ENCODE measurements around the gene POR. TPM values are rescaled to one million over a fixed set of nuclear protein-coding genes. Genes with fewer than 3 reads are reported as not detected.
"Not testable (repeated sequence)": the region's sequence is repeated elsewhere in the genome, so short reads cannot be mapped to it uniquely, and the experiment has no call there.

POR gene
- polyA plus RNA-seq, 4 donors, result 80.5 to 461 (median 262) TPM

DNA sequence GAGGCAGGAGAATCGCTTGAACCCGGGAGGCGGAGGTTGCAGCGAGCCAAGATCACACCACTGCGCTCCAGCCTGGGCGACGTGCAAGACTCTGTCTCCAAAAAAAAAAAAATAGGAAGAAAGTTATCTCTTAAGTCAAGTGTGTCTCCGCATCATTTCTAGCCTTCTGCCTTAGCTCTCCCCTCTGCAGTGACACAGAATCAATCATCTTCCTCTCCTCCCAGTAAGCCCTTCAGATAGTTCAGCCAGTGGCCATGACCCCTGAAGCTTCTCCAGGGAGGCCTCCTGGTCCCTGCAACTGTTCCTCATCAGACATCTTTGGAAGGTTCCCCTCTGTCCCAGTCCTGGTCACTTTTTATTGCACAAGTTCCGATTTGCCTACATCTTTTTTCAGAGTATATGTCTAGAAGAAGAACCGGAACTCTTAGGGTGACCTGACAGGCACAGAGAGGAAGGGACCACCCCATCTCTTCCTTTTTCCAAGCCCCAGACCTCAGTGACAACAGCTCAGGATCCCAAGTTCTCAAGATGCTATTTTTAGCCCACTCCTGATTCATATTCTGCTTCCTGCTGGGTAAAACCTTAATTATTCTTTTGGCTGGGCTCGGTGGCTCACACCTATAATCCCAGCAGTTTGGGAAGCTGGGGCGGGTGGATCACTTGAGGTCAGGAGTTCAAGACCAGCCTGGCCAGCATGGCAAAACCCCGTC lies 42.7 kb upstream of the POR start:
- FAIRE-seq (no peak), DNase-seq (no peak)
- Histone ChIP-seq H3K36me3 (ENCODE audit: control insufficient read depth in 3 of 3, insufficient read depth in 2 of 3, low read depth in 1 of 3, low read length in 3 of 3) (no peaks in the 10 kb centered on the region), H3K27me3 (ENCODE audit: control insufficient read depth in 3 of 3, insufficient read depth in 3 of 3, low read length in 3 of 3) (no peaks in the 10 kb centered on the region), H3K4me3 (ENCODE audit: low read depth in 1 of 3, low read length in 3 of 3) (no peak overlapping the region), H3K27ac (ENCODE audit: low read depth in 1 of 3, low read length in 2 of 3) (peak overlapping the region in 1 of 3 donors; percentile 41), H3K4me1 (ENCODE audit: control insufficient read depth in 3 of 3, insufficient read depth in 2 of 3, low read depth in 1 of 3, low read length in 2 of 3) (no peaks in the 10 kb centered on the region), H3K9me3 (ENCODE audit: control insufficient read depth in 2 of 2, insufficient read depth in 1 of 2, low read depth in 1 of 2, low read length in 1 of 2) (no peaks in the 10 kb centered on the region)
- 59 to 78% (median 71%) methylated on average over 13 of the region's 13 CpGs for WGBS, 3 donors

- not testable (repeated sequence) for H3K27ac ChIP-seq (ENCODE audit: low read depth in 1 of 3, low read length in 2 of 3); H3K4me1 ChIP-seq (ENCODE audit: control insufficient read depth in 3 of 3, insufficient read depth in 2 of 3, low read depth in 1 of 3, low read length in 2 of 3); H3K4me3 ChIP-seq (ENCODE audit: low read depth in 1 of 3, low read length in 3 of 3); DNase-seq; H3K9me3 ChIP-seq (ENCODE audit: control insufficient read depth in 2 of 2, insufficient read depth in 1 of 2, low read depth in 1 of 2, low read length in 1 of 2); H3K27me3 ChIP-seq (ENCODE audit: control insufficient read depth in 3 of 3, insufficient read depth in 3 of 3, low read length in 3 of 3); FAIRE-seq; H3K36me3 ChIP-seq (ENCODE audit: control insufficient read depth in 3 of 3, insufficient read depth in 2 of 3, low read depth in 1 of 3, low read length in 3 of 3)
- 83 to 87% (median 84%) methylated on average over 3 of the region's 3 CpGs for WGBS, 3 donors
Observed at GRCh38 chr7:75874180-75874579, 40.8 kb upstream of the POR start.

- 72 to 86% (median 77%) methylated on average over 21 of the region's 21 CpGs for WGBS, 3 donors
- no peak for FAIRE-seq
Observed at GRCh38 chr7:75875113-75876080, 39.6 kb upstream of the POR start.

DNA sequence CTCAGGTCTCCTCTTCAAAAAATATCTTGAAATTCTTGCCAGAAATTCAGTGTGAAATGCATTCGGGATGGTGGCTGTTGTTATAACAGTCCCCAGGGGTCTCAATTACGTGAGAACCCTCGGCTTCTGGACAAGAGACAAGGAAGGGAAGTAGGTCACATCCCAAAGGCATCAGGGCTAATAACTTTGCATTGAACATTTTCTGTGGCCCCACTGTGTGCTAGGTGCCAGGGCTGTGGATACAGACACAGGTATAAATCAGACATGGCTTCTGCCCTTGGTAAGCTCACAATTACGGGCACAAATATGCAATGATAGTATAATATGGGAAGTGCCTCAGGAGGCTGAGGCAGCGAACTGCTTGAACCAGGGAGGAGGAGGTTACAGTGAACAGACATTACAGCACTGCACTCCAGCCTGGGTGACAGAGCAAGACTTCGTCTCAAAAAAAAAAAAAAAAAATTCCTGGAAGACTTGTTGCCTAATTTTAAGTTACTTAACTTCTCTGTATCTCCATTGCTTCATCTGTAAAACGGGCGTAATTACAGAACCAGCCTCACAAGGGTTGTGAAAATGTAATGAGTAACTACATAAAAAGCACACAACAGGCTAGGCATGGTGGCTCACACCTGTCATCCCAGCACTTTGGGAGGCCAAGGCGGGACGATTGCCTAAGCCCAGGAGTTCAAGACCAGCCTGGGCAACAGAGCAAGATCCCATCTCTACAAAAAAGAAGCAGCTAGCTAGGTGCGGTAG lies 38.7 kb upstream of the POR start:
- no peak overlapping the region for H3K27ac ChIP-seq (ENCODE audit: low read depth in 1 of 3, low read length in 2 of 3)
- peaks cover 0 to 5% (median 0%) of the 10 kb centered on the region in 3 donors for H3K36me3 ChIP-seq (ENCODE audit: control insufficient read depth in 3 of 3, insufficient read depth in 2 of 3, low read depth in 1 of 3, low read length in 3 of 3)
- no peak overlapping the region for H3K4me3 ChIP-seq (ENCODE audit: low read depth in 1 of 3, low read length in 3 of 3)
- H3K9me3 ChIP-seq (ENCODE audit: control insufficient read depth in 2 of 2, insufficient read depth in 1 of 2, low read depth in 1 of 2, low read length in 1 of 2), result no peaks in the 10 kb centered on the region
- FAIRE-seq (no peak), DNase-seq (no peak)
- no peaks in the 10 kb centered on the region for H3K27me3 ChIP-seq (ENCODE audit: control insufficient read depth in 3 of 3, insufficient read depth in 3 of 3, low read length in 3 of 3)
- peaks cover 4 to 9% (median 7%) of the 10 kb centered on the region in 3 donors for H3K4me1 ChIP-seq (ENCODE audit: control insufficient read depth in 3 of 3, insufficient read depth in 2 of 3, low read depth in 1 of 3, low read length in 2 of 3)
- WGBS, 3 donors, result 70 to 77% (median 76%) methylated on average over 11 of the region's 11 CpGs

More at GRCh38 chr7:75875113-75876080, 39.6 kb upstream of the POR start:
- Histone ChIP-seq H3K36me3 (ENCODE audit: control insufficient read depth in 3 of 3, insufficient read depth in 2 of 3, low read depth in 1 of 3, low read length in 3 of 3) (no peaks in the 10 kb centered on the region), H3K4me3 (ENCODE audit: low read depth in 1 of 3, low read length in 3 of 3) (no peak overlapping the region), H3K27me3 (ENCODE audit: control insufficient read depth in 3 of 3, insufficient read depth in 3 of 3, low read length in 3 of 3) (no peaks in the 10 kb centered on the region), H3K4me1 (ENCODE audit: control insufficient read depth in 3 of 3, insufficient read depth in 2 of 3, low read depth in 1 of 3, low read length in 2 of 3) (peaks cover 3 to 8% (median 6%) of the 10 kb centered on the region in 3 donors), H3K9me3 (ENCODE audit: control insufficient read depth in 2 of 2, insufficient read depth in 1 of 2, low read depth in 1 of 2, low read length in 1 of 2) (no peaks in the 10 kb centered on the region), H3K27ac (ENCODE audit: low read depth in 1 of 3, low read length in 2 of 3) (no peak overlapping the region)
- DNase-seq, result no peak

- FAIRE-seq, result no peak
- Histone ChIP-seq H3K27me3 (ENCODE audit: control insufficient read depth in 3 of 3, insufficient read depth in 3 of 3, low read length in 3 of 3) (no peaks in the 10 kb centered on the region), H3K4me3 (ENCODE audit: low read depth in 1 of 3, low read length in 3 of 3) (peak overlapping the region; percentile 22 to 45 (median 31)), H3K4me1 (ENCODE audit: control insufficient read depth in 3 of 3, insufficient read depth in 2 of 3, low read depth in 1 of 3, low read length in 2 of 3) (peaks cover 4 to 9% (median 7%) of the 10 kb centered on the region in 3 donors), H3K9me3 (ENCODE audit: control insufficient read depth in 2 of 2, insufficient read depth in 1 of 2, low read depth in 1 of 2, low read length in 1 of 2) (no peaks in the 10 kb centered on the region), H3K36me3 (ENCODE audit: control insufficient read depth in 3 of 3, insufficient read depth in 2 of 3, low read depth in 1 of 3, low read length in 3 of 3) (peaks cover 0 to 24% (median 4%) of the 10 kb centered on the region in 3 donors), H3K27ac (ENCODE audit: low read depth in 1 of 3, low read length in 2 of 3) (peak overlapping the region; percentile 38 to 86 (median 81))
- 17 to 19% (median 18%) methylated on average over 10 of the region's 10 CpGs for WGBS, 3 donors
- DNase-seq, result no peak
Observed at GRCh38 chr7:75878312-75878768, 36.6 kb upstream of the POR start.

- 0 to 1% (median 0%) methylated on average over 39 to 65 of the region's 65 CpGs for WGBS, 3 donors
Observed at GRCh38 chr7:75878769-75879611, 36.0 kb upstream of the POR start, which contains the start of gene RHBDD2. Gene RHBDD2 (plus strand): TSS chr7:75879034. CDS start chr7:75879083, 49 bp downstream.

GRCh38 chr7:75879771-75880184 lies 35.2 kb upstream of the POR start:
- Histone ChIP-seq H3K4me3 (ENCODE audit: low read depth in 1 of 3, low read length in 3 of 3) (peak overlapping the region; percentile 60 to 94 (median 72)), H3K36me3 (ENCODE audit: control insufficient read depth in 3 of 3, insufficient read depth in 2 of 3, low read depth in 1 of 3, low read length in 3 of 3) (peaks cover 0 to 38% (median 4%) of the 10 kb centered on the region in 3 donors), H3K9me3 (ENCODE audit: control insufficient read depth in 2 of 2, insufficient read depth in 1 of 2, low read depth in 1 of 2, low read length in 1 of 2) (no peaks in the 10 kb centered on the region), H3K27me3 (ENCODE audit: control insufficient read depth in 3 of 3, insufficient read depth in 3 of 3, low read length in 3 of 3) (no peaks in the 10 kb centered on the region), H3K4me1 (ENCODE audit: control insufficient read depth in 3 of 3, insufficient read depth in 2 of 3, low read depth in 1 of 3, low read length in 2 of 3) (peaks cover 5 to 14% (median 9%) of the 10 kb centered on the region in 3 donors), H3K27ac (ENCODE audit: low read depth in 1 of 3, low read length in 2 of 3) (peak overlapping the region; percentile 76 to 95 (median 84))
- 1 to 12% (median 4%) methylated on average over 8 of the region's 8 CpGs for WGBS, 3 donors
- DNase-seq (peak; percentile 42 to 69), FAIRE-seq (no peak)

More at GRCh38 chr7:75878769-75879611, 36.0 kb upstream of the POR start, which contains the start of gene RHBDD2:
- peak; percentile 95 to 97 for DNase-seq
- peaks cover 5 to 9% (median 7%) of the 10 kb centered on the region in 3 donors for H3K4me1 ChIP-seq (ENCODE audit: control insufficient read depth in 3 of 3, insufficient read depth in 2 of 3, low read depth in 1 of 3, low read length in 2 of 3)
- H3K27ac ChIP-seq (ENCODE audit: low read depth in 1 of 3, low read length in 2 of 3), result peak within 1 kb of the TSS; percentile 76 to 95 (median 84)
- no peak for FAIRE-seq
- H3K4me3 ChIP-seq (ENCODE audit: low read depth in 1 of 3, low read length in 3 of 3), result peak within 1 kb of the TSS; percentile 60 to 94 (median 72)
- no peaks in the 10 kb centered on the region for H3K9me3 ChIP-seq (ENCODE audit: control insufficient read depth in 2 of 2, insufficient read depth in 1 of 2, low read depth in 1 of 2, low read length in 1 of 2)
- H3K36me3 ChIP-seq (ENCODE audit: control insufficient read depth in 3 of 3, insufficient read depth in 2 of 3, low read depth in 1 of 3, low read length in 3 of 3), result peaks cover 0 to 31% (median 4%) of the 10 kb centered on the region in 3 donors
- H3K27me3 ChIP-seq (ENCODE audit: control insufficient read depth in 3 of 3, insufficient read depth in 3 of 3, low read length in 3 of 3), result no peaks in the 10 kb centered on the region

Measured in small intestine (tissue), 7 donors.